HL-60 (cell line): ENCODE data around the gene CFAP161.

Source experiments
- POLR2AphosphoS5 ChIP-seq: IDR thresholded peaks from 2 replicates; pipeline ENCODE4 v1.6.1; 2012; ENCODE audit warnings: low read depth
- TF ChIP-seq, protein P1 (sequence below): IDR thresholded peaks from one replicate; pipeline ENCODE4 v1.5.1; 2011; ENCODE audit warnings: low read length, control low read depth, inconsistent platforms; ENCODE audit not compliant: insufficient read depth

DNA sequence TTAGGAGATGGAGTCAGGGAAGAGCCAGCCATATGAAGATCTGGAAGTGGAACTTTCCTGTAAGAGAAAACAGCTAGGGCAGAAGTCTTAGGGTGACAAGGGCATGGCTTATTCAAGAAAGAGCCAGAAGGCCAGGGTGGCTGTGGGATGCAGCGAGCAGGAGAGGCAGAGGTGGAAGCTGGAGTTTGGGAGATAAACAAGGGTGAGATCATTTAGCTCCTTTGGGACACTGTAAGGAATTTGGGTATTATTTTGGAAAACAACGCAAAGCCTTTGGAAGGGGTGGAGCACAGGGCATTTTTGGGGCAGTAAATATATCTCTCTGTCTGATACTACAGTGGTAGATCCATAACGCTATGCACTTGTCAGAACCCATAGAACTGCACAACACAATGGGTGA, 57.6 kb downstream of the CFAP161 start:
- TF ChIP-seq, protein P1, sequence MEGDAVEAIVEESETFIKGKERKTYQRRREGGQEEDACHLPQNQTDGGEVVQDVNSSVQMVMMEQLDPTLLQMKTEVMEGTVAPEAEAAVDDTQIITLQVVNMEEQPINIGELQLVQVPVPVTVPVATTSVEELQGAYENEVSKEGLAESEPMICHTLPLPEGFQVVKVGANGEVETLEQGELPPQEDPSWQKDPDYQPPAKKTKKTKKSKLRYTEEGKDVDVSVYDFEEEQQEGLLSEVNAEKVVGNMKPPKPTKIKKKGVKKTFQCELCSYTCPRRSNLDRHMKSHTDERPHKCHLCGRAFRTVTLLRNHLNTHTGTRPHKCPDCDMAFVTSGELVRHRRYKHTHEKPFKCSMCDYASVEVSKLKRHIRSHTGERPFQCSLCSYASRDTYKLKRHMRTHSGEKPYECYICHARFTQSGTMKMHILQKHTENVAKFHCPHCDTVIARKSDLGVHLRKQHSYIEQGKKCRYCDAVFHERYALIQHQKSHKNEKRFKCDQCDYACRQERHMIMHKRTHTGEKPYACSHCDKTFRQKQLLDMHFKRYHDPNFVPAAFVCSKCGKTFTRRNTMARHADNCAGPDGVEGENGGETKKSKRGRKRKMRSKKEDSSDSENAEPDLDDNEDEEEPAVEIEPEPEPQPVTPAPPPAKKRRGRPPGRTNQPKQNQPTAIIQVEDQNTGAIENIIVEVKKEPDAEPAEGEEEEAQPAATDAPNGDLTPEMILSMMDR: no peak
- TF ChIP-seq POLR2AphosphoS5: no peak
